ENCODE measurements around the gene LRMDA. TPM values are rescaled to one million over a fixed set of nuclear protein-coding genes. Genes with fewer than 3 reads are reported as not detected.

The LRMDA gene
- total RNA-seq, 2 donors from 2014 or later: 9.6 to 12.6 TPM

- Histone ChIP-seq H3K27ac (no peak overlapping the region), H3K9me3 (no peaks in the 10 kb centered on the region), H3K4me3 (no peak overlapping the region), H3K27me3 (replicated peaks; ENCODE audit: insufficient read depth) (no peaks in the 10 kb centered on the region), H3K36me3 (no peaks in the 10 kb centered on the region), H3K4me1 (replicated peaks) (no peaks in the 10 kb centered on the region)
- DNase-seq (ENCODE audit: low spot score): no peak
- 79% methylated on average over 6 of the region's 6 CpGs for WGBS
- TF ChIP-seq CTCF (IDR thresholded peaks at IDR 0.05): no peak
- TF ChIP-seq POLR2A (IDR thresholded peaks at IDR 0.05): no peak
- no peak for TF ChIP-seq POLR2AphosphoS5 (IDR thresholded peaks at IDR 0.05)
- intact Hi-C loops (cut with DNase I): no loop called here
These were observed 428.6 kb downstream of the LRMDA start for GRCh38 chr10:75860009-75860408.

- TF ChIP-seq CTCF (IDR thresholded peaks at IDR 0.05) (no peak), POLR2A (IDR thresholded peaks at IDR 0.05) (no peak), POLR2AphosphoS5 (IDR thresholded peaks at IDR 0.05) (no peak)
- intact Hi-C loops (cut with DNase I): no loop called here
- Histone ChIP-seq H3K36me3 (no peaks in the 10 kb centered on the region), H3K9me3 (no peaks in the 10 kb centered on the region), H3K27ac (no peak overlapping the region), H3K27me3 (replicated peaks; ENCODE audit: insufficient read depth) (no peaks in the 10 kb centered on the region), H3K4me1 (replicated peaks) (no peaks in the 10 kb centered on the region), H3K4me3 (no peak overlapping the region)
- DNase-seq (ENCODE audit: low spot score): no peak
These were observed 430.2 kb downstream of the LRMDA start for GRCh38 chr10:75861582-75861981.

GRCh38 chr10:75862935-75863334 lies 431.5 kb downstream of the LRMDA start:
- H3K4me1 ChIP-seq (replicated peaks): no peaks in the 10 kb centered on the region
- H3K9me3 ChIP-seq: no peaks in the 10 kb centered on the region
- no peak overlapping the region for H3K27ac ChIP-seq
- H3K4me3 ChIP-seq: no peak overlapping the region
- no peaks in the 10 kb centered on the region for H3K27me3 ChIP-seq (replicated peaks; ENCODE audit: insufficient read depth)
- 70% methylated on average over 4 of the region's 4 CpGs for WGBS
- TF ChIP-seq CTCF (IDR thresholded peaks at IDR 0.05): no peak
- no peak for TF ChIP-seq POLR2AphosphoS5 (IDR thresholded peaks at IDR 0.05)
- no peak for TF ChIP-seq POLR2A (IDR thresholded peaks at IDR 0.05)
- intact Hi-C loops (cut with DNase I): no loop called here
- H3K36me3 ChIP-seq: no peaks in the 10 kb centered on the region
- DNase-seq (ENCODE audit: low spot score): no peak

- intact Hi-C loops (cut with DNase I): no loop called here
- TF ChIP-seq POLR2AphosphoS5 (IDR thresholded peaks at IDR 0.05) (no peak), POLR2A (IDR thresholded peaks at IDR 0.05) (no peak), CTCF (IDR thresholded peaks at IDR 0.05) (no peak)
- Histone ChIP-seq H3K9me3 (no peaks in the 10 kb centered on the region), H3K27ac (no peak overlapping the region), H3K27me3 (replicated peaks; ENCODE audit: insufficient read depth) (no peaks in the 10 kb centered on the region), H3K36me3 (no peaks in the 10 kb centered on the region), H3K4me1 (replicated peaks) (no peaks in the 10 kb centered on the region), H3K4me3 (no peak overlapping the region)
- no peak for DNase-seq (ENCODE audit: low spot score)
These were observed 433.3 kb downstream of the LRMDA start for GRCh38 chr10:75864717-75865116.

- WGBS: 71% methylated on average over 4 of the region's 4 CpGs
- H3K27me3 ChIP-seq (replicated peaks; ENCODE audit: insufficient read depth): no peaks in the 10 kb centered on the region
- no peaks in the 10 kb centered on the region for H3K36me3 ChIP-seq
- intact Hi-C loops (cut with DNase I): no loop called here
- H3K27ac ChIP-seq: no peak overlapping the region
- TF ChIP-seq POLR2AphosphoS5 (IDR thresholded peaks at IDR 0.05) (no peak), CTCF (IDR thresholded peaks at IDR 0.05) (no peak), POLR2A (IDR thresholded peaks at IDR 0.05) (no peak)
- DNase-seq (ENCODE audit: low spot score): no peak
- H3K4me3 ChIP-seq: no peak overlapping the region
- no peaks in the 10 kb centered on the region for H3K9me3 ChIP-seq
- H3K4me1 ChIP-seq (replicated peaks): no peaks in the 10 kb centered on the region
These were observed 434.2 kb downstream of the LRMDA start for GRCh38 chr10:75865413-75866299.
